GM19463 (cell line): Measurements from ENCODE around the gene CST11.

Experiments
- ATAC-seq: cut with Tn5 transposase; IDR thresholded peaks from one replicate; pipeline ENCODE4 v1.9.1; 2021; ENCODE audit warnings: mild to moderate bottlenecking, moderate library complexity; ENCODE audit not compliant: unreplicated experiment

The CST11 gene

DNA sequence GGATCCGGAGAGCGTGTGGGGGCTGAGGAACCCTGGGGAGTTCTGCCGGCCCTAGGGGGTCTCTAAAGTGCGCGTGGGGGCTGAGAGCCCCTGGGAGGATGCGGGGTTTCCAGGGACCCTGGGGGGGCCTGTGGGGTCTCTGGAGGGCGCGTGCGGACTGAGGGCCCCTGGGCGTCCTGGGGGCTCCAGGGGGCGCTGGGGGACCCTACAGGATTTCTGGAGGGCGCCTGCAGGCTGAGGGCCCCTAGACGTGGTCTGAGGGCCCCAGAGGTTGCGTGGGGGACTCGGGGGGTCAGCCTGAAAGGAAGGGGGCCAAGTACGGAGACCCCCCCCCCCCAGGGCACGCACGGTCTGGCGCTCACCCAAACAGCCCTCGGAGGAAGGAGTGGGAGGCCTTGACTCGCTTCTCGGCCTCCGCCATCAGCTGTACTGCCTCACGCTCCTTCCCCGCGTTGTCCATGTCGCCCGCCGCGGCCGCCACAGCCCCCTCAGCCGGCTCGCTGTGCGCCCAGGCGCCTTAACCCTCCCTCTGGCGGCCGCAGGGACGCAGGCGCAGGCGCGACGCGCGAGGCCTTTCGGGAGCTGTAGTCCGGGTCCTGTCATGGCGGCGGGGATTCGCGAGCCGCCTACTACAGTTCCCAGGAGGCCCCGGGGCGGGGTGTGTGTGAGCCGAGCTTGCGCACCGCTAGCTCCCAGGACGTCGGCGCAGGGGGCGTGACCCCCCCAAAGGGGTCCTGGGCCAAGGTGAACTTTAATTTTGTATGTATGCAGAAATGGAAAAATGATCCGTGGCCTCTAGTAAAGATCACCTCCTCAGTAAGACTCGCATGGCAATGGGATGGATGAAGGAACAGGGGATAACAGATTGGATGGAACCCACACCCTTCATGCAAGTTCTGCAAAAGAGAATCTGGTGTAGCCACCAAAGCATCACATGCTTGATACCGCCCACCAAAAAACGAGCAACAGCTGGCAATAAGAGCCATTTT, 31.4 kb downstream of the CST11 start, which contains the start of gene NAPB:
TSS of gene NAPB (minus strand) at position 546 of the 989 bp plus-strand sequence. CDS start at position 460, 86 bp downstream.
- peak; percentile 98 for ATAC-seq

DNA sequence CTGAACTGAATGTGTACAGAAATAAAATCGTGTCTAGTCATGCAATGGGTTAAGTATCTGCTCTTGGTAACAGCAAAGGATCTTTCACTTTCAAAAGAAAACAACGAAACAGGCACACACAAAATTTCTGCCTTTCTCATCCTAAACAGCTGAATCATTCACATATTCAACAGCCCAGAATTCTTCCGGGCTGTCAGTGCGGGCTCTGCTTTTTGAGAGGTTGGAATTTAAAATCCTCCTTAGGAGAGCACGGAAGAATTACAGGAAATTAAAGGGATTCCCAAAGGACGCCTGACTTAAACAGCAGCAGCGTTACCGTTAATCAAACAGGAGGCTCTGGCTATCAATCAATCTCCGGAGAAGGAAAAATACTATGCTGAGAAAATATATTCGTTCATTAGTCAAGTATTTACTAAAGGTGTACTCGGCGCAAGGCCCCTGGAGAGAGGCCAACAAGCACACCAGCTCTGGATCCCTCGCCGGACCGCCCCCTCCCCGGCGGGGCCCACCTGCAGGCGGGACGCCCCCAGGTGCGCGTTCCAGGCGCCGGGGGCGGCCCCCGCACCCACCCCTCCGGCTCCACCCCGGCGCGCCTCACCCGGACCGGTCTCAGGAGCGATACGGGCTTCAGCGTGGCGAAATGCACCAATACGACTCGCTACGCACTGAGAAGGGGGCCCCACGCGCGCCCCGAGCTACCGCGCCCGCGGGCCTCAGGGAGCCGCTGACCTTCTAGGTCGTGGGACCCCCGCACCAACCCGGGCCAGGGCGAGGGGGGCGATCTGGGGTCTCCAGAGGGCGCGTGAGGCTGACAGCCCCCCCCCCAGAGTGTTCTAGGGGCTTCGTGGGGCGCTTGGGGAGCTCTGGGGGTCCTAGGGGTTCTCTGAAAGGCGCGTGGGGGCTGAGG, 32.4 kb downstream of the CST11 start:
- ATAC-seq, result peak; percentile 20

DNA sequence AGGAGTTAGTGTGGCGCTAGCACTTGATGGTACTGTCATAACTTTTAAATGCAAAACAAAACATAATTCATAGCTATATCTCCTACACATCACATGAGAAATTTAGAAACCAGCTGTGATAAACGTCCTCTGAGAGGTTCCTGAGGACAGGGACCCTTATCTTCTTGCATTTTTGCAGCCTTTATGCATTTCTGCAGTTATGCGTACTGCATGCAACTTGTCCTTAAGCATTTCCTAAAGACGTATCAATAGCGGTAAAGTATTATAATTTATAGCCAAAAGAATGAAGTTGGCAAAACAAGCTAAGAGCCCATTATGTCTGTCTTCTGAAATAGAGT, 33.0 kb downstream of the CST11 start:
- no peak for ATAC-seq

DNA sequence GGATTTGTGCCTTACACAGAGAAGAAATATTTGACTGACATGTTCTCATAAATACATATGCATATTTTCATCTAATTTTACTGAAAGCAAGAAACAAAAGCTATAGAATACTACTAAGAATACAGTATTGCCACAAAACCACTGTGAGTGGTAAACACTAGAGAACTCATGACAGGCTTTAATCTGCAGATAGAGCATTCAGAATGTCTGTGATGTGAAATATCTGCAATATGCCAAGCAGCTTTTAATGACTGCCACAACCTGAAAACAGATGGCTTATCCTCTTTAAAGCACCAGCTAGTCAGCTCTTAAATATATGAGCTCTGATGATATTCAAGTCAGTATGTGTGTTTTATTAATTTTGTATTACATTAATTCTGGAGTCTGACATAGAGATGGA, 34.8 kb downstream of the CST11 start:
- no peak for ATAC-seq

DNA sequence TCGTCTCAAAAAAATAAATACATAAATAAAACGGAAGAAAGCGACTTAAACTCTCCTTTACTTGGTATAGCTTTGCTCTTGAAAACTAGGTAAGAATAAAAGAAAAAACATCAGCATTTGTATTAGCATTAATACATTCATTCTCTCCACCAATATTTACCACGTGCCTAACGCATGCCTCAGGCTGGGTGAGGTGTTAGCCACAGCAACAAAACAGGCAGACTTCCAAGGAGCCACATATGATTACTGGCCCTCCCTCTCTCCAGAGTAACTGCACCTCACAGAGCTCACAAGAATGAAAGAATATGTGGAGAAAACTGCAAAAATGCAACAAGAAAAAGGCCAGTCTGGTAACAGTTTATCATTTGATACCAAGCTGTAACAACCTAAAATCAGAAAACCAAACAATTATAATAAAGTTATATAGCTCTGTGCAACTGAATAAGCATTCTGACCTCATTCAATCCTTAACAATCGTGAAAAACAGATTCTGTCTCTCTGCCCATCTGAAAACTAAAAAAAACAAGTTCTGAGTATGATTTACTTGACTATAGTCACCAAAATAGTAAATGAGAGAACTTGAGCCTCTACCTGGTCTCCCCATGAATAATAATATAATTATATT, 36.6 kb downstream of the CST11 start:
- ATAC-seq, result no peak

DNA sequence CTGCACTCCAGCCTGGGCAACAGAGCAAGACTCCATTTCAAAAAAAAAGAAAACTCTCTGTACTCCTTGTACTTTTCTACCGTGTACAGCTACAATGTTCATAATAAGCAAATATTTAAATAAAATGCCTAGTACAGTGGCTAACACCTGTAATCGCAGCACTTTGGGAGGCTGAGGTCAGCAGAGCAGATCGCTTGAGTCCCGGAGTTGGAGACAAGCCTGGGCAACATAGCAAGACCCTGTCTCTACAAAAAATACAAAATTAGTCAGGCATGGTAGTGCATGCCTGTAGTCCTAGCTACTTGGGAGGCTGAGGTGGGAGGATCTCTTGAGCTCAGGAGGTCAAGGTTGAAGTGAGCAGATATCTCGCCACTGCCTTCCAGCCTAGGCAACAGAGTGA, 37.1 kb downstream of the CST11 start:
- no peak for ATAC-seq

DNA sequence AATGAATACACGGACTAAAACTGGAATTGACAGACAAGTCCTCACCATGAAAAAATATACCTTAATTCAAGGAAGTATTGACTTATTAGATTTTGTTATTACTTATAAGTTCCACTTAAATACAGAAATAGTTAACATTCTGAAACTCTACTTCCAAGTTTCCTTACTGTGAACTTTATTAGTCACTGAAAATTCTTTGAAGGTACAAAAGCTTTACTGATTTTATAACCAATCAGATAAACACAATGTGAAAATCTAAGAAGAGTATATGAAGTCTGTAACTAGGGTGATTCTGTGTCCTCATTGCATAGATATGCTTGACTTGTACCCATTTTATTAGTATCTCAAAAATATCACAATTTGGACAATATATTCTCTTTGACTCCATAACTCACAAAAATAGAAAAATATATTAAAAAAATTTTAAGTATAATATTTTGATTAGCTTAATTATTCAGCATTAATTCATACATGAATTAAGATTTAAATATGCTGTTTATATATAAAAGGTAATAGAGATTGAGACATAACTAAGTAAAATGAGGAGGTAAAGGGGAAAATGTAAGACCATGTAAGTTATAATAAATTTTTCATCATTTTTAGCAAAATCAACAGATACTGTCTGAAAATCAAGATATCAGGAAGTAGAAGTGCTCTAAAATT, 38.0 kb downstream of the CST11 start:
- no peak for ATAC-seq

DNA sequence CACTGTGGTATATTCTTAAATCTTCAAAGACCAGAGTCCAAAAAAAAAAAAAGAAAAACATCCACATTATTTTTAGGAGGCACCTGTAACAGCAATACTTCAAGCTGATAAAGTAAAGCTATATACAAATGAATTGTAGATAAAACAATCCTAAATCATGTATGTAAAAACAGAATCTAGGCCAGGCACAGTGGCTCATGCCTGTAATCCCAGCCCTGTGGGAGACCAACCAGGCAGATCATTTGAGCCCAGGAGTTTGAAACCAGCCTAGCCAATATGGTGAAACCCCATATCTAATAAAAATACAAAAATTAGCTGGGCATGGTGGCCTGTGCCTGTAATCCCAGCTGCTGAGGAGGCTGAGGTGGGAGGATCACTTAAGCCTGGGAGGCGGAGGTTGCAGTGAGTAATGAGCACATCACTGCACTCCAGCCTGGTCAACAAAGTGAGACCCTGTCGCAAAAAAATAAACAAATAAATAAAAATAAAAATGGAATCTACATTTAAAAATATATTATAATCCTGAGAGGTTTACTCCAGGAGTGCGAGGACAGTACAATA, 38.7 kb downstream of the CST11 start:
- no peak for ATAC-seq

DNA sequence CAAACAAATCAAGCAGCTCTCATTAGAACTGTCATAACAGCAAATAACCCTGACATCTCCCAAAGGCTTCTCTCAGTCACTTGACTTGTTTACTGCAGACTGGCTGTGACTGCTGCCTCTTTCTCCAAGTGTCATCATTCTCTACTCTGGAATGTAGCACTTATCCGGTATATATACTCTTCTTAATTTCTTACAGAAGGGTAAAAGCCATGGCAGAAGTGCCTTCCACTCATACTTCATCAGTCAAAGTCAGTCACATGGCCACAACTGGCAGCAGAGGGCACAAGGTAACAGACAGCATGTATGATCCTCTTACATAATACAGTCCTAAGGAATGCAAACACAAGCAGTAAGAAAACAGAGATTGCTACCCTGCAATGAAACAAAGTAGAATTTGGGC, 40.6 kb downstream of the CST11 start:
- ATAC-seq, result no peak

DNA sequence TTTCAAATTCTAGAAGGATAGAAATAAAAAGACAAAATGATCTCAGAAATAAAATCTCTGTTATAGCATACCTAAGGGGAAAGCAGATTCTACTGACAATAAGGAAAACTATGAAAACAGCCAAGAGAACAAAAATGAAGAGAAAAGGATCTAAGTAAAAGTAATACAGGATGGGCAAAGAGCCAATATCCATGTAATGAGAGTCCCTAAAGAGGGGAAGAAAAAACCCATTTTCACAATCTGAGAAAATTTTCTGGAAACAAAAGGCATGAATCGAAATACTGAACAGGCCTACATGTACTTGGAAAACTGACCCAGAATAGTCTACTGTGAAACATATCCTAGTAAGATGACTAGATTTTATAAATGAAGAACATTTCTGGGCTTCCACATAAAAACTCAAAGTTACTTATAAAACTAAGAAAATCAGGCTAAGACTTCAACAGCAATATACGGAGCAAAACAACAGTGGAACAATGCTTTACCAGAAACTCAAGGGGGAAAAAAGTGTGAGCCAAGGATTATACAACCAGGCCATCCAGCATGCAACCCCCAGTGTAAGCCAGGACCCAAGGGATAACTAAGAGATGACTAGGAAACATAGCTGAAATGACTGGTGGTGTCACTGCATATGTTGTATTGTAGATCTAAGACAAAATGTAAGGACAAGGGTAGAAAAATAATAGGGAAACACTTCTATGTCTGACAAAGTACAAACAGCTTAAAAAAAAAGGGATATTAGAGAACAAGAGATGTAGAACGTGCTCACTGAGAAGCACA, 41.6 kb downstream of the CST11 start:
- ATAC-seq, result no peak

DNA sequence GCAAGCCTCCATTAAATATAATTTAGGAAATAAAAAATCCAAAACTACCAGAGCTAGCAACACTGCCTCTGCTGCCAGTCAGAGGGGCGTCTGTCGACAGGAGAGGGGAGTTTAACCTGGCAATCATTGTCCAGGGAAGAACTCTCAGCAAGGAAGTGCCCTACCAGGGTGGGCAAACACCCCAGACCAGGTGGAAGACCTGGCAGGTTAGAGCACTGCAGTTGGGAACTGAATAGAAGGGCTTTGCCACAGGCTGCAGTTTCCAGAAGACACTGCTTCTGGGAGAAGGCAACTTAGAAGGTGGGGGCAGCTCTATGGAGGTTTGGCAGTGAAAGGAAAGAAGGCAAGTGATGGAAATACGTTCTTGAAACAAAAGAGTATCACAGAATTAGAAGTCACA, 42.9 kb downstream of the CST11 start:
- no peak for ATAC-seq

DNA sequence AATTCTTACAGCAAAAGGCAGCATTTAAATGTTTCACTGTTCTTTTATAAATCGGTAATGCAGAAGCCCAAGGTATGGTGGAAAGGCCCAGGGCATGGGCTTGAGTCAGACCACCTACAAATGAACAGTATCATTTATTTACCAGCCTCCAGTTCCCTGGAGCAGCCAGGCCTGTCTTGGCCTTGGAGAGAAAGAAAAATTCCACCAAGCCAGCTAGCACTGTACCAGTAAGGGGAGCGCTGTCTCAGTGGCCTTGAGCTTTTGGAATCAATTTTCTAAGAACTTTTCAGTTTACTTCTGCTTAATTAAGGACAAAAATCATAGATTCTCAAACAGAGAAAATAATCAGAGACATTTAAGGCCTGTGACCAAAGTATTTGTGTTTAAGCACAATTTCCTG, 43.7 kb downstream of the CST11 start:
- no peak for ATAC-seq

DNA sequence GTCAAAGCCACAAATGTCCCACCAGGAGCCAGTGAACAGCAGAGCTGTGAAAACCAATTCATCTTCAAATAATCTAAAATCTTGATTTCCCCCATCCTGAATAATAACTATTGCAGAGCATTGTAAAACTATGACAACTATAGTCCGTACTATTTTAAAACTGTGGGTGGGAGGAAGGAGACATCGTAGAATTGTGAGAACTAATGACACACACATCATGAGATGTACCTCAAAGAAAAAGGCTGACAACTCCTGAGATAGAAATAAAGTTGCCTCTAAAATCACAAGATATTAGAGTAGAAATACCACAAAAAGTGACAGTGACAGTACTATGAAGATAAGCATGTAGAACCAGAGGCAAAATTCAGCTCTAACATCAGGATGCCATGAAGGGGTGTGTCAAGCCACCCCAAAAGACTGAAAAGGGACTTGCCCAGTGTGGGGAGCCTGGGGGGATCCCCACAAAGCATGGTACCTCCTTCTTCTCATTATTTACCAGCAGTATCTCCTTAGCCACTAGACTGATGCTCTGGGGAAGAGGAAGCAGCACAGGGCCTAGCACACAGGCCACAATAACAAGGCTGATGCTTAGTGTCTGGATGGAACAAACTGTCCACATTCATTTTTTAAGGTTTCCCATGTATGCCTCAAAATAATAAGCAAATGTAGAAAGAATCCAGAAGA, 44.8 kb downstream of the CST11 start:
- peak; percentile 90 for ATAC-seq

DNA sequence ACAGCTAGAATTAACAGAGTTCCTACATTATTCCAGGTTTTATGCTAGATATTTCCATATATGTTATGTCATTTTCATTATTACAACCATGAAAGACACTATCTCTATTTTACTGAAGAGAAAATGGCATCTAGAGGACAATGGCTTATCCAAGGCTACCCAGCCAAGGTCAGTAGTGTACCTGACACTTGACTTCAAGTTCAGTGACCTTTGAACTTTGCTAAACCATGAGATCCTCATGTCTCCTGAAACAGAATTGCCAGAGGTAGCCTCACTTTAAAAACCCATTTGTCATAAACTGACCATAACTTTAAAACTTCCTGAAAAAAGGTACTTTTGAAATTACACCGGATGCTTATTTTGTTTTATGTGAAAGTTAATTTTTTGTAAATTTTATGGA, 45.8 kb downstream of the CST11 start:
- ATAC-seq, result no peak

DNA sequence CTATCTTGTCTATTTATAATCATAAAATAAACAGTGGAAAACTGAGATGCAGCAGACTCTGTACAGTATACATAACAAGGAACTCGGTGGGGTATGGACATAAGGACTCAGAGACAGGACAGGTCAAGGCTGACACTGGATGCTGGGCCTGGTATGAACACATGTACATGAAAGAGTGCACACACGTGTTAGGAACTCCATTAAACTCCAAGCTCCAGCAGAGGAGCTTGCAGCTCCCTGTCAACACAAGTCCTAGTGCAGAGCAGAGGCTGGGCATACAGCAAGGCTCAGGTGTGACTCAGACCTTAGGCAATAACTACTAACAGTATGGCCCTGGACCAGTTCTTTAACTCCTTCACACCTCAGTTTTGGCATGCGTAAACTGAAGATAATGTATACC, 48.5 kb downstream of the CST11 start:
- no peak for ATAC-seq

DNA sequence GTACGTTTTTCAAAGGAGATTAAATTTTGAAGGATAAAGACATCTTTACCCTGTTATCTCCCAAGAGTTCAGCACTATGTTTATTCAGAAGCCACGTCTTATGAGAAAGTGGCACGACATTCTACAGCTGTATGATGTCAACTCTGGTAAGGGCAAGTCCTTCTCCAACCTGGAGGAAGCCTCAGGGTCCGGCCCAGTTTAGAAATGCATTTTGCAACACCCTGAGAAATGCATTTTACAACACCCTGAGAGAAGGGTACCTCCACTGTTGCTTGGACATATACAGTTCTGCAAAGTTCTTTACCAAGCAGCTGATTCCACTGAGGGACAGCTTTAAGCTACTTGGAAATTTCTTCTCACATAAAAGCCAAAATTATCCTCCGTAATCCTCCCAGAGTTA, 48.9 kb downstream of the CST11 start:
- ATAC-seq, result no peak

DNA sequence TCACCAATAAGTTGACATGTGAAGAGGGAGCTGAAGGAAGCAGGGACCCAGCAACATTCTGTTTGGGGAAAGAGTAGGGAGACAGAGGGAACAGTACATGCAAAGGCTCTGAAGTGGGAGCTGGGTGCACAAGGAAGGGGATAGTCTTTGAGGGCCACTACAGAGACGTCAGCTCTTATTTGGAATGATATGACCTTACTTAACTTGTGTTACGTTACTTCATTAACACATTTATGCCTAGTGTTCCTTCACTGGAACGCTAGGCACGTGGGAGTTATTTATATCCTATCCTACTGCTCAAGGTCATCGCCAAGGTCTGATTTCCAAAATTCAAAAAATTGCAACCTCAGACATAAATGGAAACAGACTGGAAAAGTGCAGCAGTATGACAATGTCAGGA, 51.6 kb downstream of the CST11 start:
- ATAC-seq, result no peak
